Measurements from ENCODE around the gene SLC2A6. TPM values are rescaled to one million over a fixed set of nuclear protein-coding genes. Genes with fewer than 3 reads are reported as not detected.

Gene SLC2A6
- total RNA-seq, 1 experiment from 2014 or later, result 20.5 TPM

DNA sequence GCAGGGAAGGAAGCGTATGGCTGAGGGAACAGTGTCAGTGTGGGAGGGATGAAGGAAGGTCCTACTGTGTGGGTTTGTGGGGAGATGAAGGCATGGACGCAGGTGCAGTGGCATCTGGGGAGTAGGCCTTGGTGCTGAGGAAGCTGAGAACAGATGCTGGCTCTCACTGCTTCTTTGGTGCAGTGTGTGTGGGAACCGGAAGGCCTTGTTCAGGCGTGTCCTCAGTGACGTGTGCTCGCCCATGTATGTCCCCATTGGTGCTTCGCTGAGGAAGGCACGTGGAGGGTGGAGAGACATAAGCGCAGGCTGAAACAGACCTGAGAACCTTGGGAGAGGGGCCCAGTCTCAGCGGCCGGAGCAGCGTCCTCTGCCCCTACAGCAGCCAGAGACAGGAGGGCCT, 38.0 kb downstream of the SLC2A6 start:
- no peaks in the 10 kb centered on the region for H3K36me3 ChIP-seq (ENCODE audit: low read depth, low read length)
- ATAC-seq, result no peak
- no peak overlapping the region for H2AFZ ChIP-seq (ENCODE audit: low read length)
- no peaks in the 10 kb centered on the region for H3K9me2 ChIP-seq (replicated peaks; ENCODE audit: low read length)
- H3K27me3 ChIP-seq (ENCODE audit: low read length), result no peaks in the 10 kb centered on the region
- no peak for TF ChIP-seq EZH2phosphoT487 (IDR thresholded peaks at IDR 0.05; ENCODE audit: borderline replicate concordance, low read length)
- TF ChIP-seq, protein P1, sequence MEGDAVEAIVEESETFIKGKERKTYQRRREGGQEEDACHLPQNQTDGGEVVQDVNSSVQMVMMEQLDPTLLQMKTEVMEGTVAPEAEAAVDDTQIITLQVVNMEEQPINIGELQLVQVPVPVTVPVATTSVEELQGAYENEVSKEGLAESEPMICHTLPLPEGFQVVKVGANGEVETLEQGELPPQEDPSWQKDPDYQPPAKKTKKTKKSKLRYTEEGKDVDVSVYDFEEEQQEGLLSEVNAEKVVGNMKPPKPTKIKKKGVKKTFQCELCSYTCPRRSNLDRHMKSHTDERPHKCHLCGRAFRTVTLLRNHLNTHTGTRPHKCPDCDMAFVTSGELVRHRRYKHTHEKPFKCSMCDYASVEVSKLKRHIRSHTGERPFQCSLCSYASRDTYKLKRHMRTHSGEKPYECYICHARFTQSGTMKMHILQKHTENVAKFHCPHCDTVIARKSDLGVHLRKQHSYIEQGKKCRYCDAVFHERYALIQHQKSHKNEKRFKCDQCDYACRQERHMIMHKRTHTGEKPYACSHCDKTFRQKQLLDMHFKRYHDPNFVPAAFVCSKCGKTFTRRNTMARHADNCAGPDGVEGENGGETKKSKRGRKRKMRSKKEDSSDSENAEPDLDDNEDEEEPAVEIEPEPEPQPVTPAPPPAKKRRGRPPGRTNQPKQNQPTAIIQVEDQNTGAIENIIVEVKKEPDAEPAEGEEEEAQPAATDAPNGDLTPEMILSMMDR (conservative IDR thresholded peaks at IDR 0.05; ENCODE audit: low read depth, low read length), result no peak
- TF ChIP-seq EZH2 (IDR thresholded peaks at IDR 0.05; ENCODE audit: low read length, unreplicated experiment), result no peak
- H3K4me3 ChIP-seq (ENCODE audit: low read length), result no peak overlapping the region
- no peak for DNase-seq
- no TSS peak for BruUV-seq (replicated peaks)
- H3K9ac ChIP-seq (ENCODE audit: low read length), result no peak overlapping the region
- H3K4me1 ChIP-seq (ENCODE audit: insufficient read depth, low read length), result no peaks in the 10 kb centered on the region
- intact Hi-C loops (cut with micrococcal nuclease), result no loop called here
- no peaks in the 10 kb centered on the region for H4K20me1 ChIP-seq (ENCODE audit: low read length)
- no peak overlapping the region for H3K4me2 ChIP-seq (ENCODE audit: low read length)
- CTCF ChIA-PET, result no interaction called here
- no peak overlapping the region for H3K27ac ChIP-seq (ENCODE audit: low read length)
- no peaks in the 10 kb centered on the region for H3F3A ChIP-seq (ENCODE audit: low read length, unreplicated experiment)
- H3K79me2 ChIP-seq (ENCODE audit: low read length), result no peaks in the 10 kb centered on the region
- no peaks in the 10 kb centered on the region for H3K9me3 ChIP-seq (ENCODE audit: low read length)
- POLR2A ChIA-PET (ENCODE audit: unreplicated experiment), result interaction anchor here (0.6 kb wide), 1 partner anchor 553 kb away, joined by 3 read pairs; no protein-coding TSS in a partner anchor

DNA sequence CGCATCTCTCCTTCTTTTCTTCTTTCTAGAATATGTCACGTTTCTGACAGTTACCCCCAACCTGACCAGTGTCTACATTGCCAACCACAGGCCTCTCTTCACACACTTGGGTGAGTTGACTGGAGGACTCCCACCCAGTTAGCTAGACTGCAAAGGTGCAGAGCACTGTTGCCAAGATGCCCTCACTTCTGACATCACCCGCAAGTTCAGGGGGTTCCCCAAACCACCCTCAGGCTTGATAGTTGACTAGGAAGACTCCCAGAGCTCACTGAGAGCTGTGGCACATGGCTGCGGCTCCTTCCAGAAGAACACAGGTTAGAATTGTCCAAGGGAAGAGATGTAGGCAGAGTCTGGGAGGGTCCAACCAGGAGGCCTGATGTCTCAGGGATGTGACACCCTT, 39.6 kb downstream of the SLC2A6 start:
- POLR2A ChIA-PET (ENCODE audit: unreplicated experiment), result interaction anchor here (0.7 kb wide), 1 partner anchor 67 kb away, joined by 4 read pairs; no protein-coding TSS in a partner anchor
- intact Hi-C loops (cut with micrococcal nuclease), result no loop called here
- no peaks in the 10 kb centered on the region for H3K27me3 ChIP-seq (ENCODE audit: low read length)
- H3K4me1 ChIP-seq (ENCODE audit: insufficient read depth, low read length), result no peaks in the 10 kb centered on the region
- H3K9me3 ChIP-seq (ENCODE audit: low read length), result no peaks in the 10 kb centered on the region
- no peak overlapping the region for H3K9ac ChIP-seq (ENCODE audit: low read length)
- H3F3A ChIP-seq (ENCODE audit: low read length, unreplicated experiment), result no peaks in the 10 kb centered on the region
- no peak overlapping the region for H3K27ac ChIP-seq (ENCODE audit: low read length)
- H2AFZ ChIP-seq (ENCODE audit: low read length), result no peak overlapping the region
- DNase-seq (no peak), ATAC-seq (no peak)
- CTCF ChIA-PET, result no interaction called here
- no peak overlapping the region for H3K4me2 ChIP-seq (ENCODE audit: low read length)
- TF ChIP-seq, protein P1 (conservative IDR thresholded peaks at IDR 0.05; ENCODE audit: low read depth, low read length), result no peak
- TF ChIP-seq EZH2phosphoT487 (IDR thresholded peaks at IDR 0.05; ENCODE audit: borderline replicate concordance, low read length) (no peak), EZH2 (IDR thresholded peaks at IDR 0.05; ENCODE audit: low read length, unreplicated experiment) (no peak)
- no peaks in the 10 kb centered on the region for H4K20me1 ChIP-seq (ENCODE audit: low read length)
- H3K4me3 ChIP-seq (ENCODE audit: low read length), result no peak overlapping the region
- H3K9me2 ChIP-seq (replicated peaks; ENCODE audit: low read length), result no peaks in the 10 kb centered on the region
- BruUV-seq (replicated peaks), result no TSS peak
- H3K79me2 ChIP-seq (ENCODE audit: low read length), result no peaks in the 10 kb centered on the region
- H3K36me3 ChIP-seq (ENCODE audit: low read depth, low read length), result no peaks in the 10 kb centered on the region

DNA sequence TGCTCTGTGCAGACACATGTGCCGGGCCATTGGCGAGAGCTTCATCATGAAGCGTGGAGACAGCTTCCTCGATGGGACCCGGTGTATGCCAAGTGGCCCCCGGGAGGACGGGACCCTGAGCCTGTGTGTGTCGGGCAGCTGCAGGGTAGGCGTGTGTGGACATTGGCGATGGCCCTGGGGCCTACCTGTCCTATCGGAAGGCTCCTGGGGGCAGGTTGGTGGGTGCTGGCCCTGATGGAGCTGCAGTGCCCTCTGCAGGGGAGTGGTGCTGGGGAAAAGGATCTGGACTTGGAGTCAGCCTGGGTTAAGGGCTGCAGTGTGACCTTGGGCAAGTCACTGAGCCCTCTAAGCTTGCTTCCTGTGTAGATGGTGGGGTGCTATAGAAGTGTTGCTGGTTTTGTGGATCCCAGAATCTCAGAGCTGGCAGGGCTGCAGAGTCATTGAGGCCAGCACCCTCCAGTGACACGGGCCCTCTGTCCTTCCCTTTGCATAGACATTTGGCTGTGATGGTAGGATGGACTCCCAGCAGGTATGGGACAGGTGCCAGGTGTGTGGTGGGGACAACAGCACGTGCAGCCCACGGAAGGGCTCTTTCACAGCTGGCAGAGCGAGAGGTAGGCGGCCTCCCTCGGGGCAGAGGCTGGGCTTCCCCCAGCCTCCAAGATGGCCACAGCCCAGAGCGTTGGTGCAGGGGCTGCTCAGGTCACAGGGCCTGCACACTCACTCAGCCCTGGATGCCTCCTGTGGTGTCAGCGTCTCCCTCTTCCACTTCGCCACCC, 41.0 kb downstream of the SLC2A6 start:
- intact Hi-C loops (cut with micrococcal nuclease), result no loop called here
- DNase-seq, result peak; percentile 14
- BruUV-seq (replicated peaks), result no TSS peak
- no peaks in the 10 kb centered on the region for H3K79me2 ChIP-seq (ENCODE audit: low read length)
- no peaks in the 10 kb centered on the region for H3K9me3 ChIP-seq (ENCODE audit: low read length)
- no peak overlapping the region for H2AFZ ChIP-seq (ENCODE audit: low read length)
- POLR2A ChIA-PET (ENCODE audit: unreplicated experiment), result no interaction called here
- H3K4me1 ChIP-seq (ENCODE audit: insufficient read depth, low read length), result no peaks in the 10 kb centered on the region
- H3K27me3 ChIP-seq (ENCODE audit: low read length), result no peaks in the 10 kb centered on the region
- no peak for TF ChIP-seq EZH2phosphoT487 (IDR thresholded peaks at IDR 0.05; ENCODE audit: borderline replicate concordance, low read length)
- TF ChIP-seq, protein P1 (conservative IDR thresholded peaks at IDR 0.05; ENCODE audit: low read depth, low read length), result peak; percentile 46
- CTCF ChIA-PET, result no interaction called here
- no peaks in the 10 kb centered on the region for H4K20me1 ChIP-seq (ENCODE audit: low read length)
- H3K9ac ChIP-seq (ENCODE audit: low read length), result no peak overlapping the region
- no peaks in the 10 kb centered on the region for H3F3A ChIP-seq (ENCODE audit: low read length, unreplicated experiment)
- peak; percentile 54; the same call in 1 of the 2 replicates for ATAC-seq
- no peak overlapping the region for H3K4me3 ChIP-seq (ENCODE audit: low read length)
- no peak overlapping the region for H3K4me2 ChIP-seq (ENCODE audit: low read length)
- no peaks in the 10 kb centered on the region for H3K36me3 ChIP-seq (ENCODE audit: low read depth, low read length)
- no peaks in the 10 kb centered on the region for H3K9me2 ChIP-seq (replicated peaks; ENCODE audit: low read length)
- no peak overlapping the region for H3K27ac ChIP-seq (ENCODE audit: low read length)

Measured in PC-3 (cell line).